K562 (cell line): ENCODE data around the gene ENDOG.

Source experiments
- GABPA ChIP-seq: fragments of 200-800 bp; sonication (Bioruptor generic); conservative IDR thresholded peaks from 2 replicates; pipeline ENCODE4 v1.6.1; 2016; ENCODE audit warnings: low read depth, missing genetic modification characterization, missing compliant biosample characterization
- ZNF324 ChIP-seq: fragments of 250-450 bp; sonication (Bioruptor Pico); IDR thresholded peaks from 2 replicates; pipeline ENCODE4 v1.4.0; 2020; ENCODE audit warnings: mild to moderate bottlenecking
- TF ChIP-seq, protein P1 (sequence below): sonication (generic); formaldehyde crosslinking; IDR thresholded peaks from 2 replicates; pipeline ENCODE4 v1.9.0; 2022; ENCODE audit warnings: mild to moderate bottlenecking, missing genetic modification reagents
- TF ChIP-seq, protein P2 (sequence below): sonication (generic); formaldehyde crosslinking; IDR thresholded peaks from 2 replicates; pipeline ENCODE4 v1.8.0; 2022; ENCODE audit warnings: missing genetic modification reagents, mild to moderate bottlenecking, borderline replicate concordance

DNA sequence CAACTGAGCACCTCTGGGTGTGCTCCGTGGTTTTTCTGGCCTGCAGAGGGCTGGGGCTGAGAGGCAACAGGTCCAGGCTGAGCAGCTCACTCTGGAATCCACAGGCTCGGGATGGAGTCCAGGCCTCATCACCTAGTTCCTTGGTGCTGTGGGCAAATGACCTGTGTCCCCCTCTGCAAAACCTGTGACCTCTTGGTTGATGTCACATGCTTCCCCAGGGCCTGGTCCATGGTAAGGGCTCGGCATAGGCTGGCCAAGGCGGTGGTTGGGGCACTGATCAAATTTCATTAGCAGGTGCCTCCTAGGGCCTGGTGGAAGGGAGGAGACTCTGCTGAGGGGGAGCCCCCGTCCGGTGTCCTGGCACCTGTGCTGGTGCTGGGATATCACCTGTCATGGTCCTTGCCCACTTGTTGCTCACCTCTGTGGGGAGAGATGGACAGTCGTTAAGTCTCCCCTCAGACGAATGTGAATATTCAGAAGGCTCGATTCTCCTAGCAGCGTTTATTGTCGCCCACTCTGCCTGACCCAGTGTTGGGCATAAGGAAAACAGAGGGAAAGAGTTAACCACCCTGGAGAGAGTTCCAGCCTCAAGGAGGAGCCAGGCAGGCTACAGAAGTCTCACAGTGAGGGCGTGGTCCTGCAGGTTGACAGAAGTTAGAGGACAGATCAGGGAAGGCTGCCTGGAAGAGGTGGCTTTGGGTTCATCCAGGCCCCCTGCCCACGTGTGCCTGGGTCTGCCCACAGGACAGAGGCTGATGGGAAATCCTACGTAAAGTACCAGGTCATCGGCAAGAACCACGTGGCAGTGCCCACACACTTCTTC is 3.5 kb downstream of the ENDOG start:
- no peak for TF ChIP-seq GABPA (tag)
- TF ChIP-seq, protein P1, sequence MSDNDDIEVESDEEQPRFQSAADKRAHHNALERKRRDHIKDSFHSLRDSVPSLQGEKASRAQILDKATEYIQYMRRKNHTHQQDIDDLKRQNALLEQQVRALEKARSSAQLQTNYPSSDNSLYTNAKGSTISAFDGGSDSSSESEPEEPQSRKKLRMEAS, result no peak
- TF ChIP-seq, protein P2, sequence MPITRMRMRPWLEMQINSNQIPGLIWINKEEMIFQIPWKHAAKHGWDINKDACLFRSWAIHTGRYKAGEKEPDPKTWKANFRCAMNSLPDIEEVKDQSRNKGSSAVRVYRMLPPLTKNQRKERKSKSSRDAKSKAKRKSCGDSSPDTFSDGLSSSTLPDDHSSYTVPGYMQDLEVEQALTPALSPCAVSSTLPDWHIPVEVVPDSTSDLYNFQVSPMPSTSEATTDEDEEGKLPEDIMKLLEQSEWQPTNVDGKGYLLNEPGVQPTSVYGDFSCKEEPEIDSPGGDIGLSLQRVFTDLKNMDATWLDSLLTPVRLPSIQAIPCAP (CRISPR knock-in tag), result no peak
- no peak for TF ChIP-seq ZNF324 (CRISPR knock-in tag)
